GM08714 (cell line): ENCODE results near the gene PKP4.

ENCODE experiments used
- H3K4me3 ChIP-seq: fragments of 200-500 bp; sonication (Bioruptor generic); 2 replicates; pipeline ENCODE4 v1.5.1; 2014; ENCODE audit warnings: mild to moderate bottlenecking, low read length, inconsistent platforms
- ZNF274 ChIP-seq: IDR thresholded peaks from 2 replicates; pipeline ENCODE4 v1.6.1; 2012; ENCODE audit warnings: mild to moderate bottlenecking, low read depth, low read length

The PKP4 gene

DNA sequence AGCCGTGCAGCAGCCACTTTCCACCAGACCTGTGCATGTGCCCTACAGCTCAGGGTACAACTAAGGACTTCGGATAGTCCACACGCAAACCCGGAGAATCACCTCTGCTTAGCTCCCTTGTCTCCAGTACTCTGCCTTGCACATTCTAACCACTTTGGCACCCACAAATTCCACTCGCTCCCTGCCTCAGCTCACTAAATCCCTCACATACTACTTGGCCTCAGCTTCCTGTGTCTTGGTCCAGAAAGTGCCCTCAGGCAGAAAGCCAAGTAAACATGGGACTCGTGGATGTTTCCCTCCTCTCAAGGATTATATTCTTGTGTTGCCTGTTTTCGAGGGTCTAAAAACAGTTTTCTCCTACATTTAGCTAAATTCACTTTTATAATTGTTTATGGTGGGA, 180.6 kb downstream of the PKP4 start:
- H3K4me3 ChIP-seq: no peak overlapping the region
- TF ChIP-seq ZNF274: no peak

DNA sequence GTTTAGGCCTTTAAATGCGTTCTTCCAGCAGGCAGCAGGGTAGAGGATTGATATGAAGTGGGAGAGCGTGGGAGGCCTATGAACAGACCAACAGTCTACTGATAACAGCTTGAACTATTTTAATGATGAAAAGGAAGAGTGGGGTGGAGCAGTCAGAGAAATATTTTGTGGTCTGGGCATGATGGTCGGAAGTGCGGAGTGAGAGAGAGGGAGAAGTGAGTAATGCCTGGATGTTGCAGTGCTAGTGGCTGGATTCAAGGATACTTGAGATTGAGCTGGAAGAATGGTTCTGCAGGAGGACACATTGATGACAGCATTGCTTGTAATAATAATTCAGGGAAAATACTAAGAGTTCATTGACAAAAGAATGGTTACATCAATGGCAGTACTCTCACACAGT, 187.4 kb downstream of the PKP4 start:
- no peak overlapping the region for H3K4me3 ChIP-seq
- TF ChIP-seq ZNF274: no peak

DNA sequence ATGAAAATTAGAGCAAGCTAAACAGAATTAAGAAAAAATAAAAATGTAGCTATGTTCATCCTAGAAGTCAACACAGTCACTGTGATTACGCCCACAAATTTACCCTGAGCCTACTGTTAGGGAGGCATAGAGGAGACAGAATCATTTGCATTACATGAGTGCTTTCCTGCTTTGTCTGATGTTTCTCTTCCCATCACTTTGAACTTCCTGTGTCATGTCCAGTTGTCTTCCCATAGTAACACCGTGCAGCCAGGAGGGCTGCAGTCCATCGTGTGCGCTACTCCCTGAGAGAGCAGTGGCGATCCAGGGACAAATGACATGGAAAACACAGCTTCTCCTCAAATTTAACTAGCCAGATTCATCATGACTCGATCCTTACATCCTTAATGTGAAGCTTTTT, 188.5 kb downstream of the PKP4 start:
- no peak overlapping the region for H3K4me3 ChIP-seq
- no peak for TF ChIP-seq ZNF274

DNA sequence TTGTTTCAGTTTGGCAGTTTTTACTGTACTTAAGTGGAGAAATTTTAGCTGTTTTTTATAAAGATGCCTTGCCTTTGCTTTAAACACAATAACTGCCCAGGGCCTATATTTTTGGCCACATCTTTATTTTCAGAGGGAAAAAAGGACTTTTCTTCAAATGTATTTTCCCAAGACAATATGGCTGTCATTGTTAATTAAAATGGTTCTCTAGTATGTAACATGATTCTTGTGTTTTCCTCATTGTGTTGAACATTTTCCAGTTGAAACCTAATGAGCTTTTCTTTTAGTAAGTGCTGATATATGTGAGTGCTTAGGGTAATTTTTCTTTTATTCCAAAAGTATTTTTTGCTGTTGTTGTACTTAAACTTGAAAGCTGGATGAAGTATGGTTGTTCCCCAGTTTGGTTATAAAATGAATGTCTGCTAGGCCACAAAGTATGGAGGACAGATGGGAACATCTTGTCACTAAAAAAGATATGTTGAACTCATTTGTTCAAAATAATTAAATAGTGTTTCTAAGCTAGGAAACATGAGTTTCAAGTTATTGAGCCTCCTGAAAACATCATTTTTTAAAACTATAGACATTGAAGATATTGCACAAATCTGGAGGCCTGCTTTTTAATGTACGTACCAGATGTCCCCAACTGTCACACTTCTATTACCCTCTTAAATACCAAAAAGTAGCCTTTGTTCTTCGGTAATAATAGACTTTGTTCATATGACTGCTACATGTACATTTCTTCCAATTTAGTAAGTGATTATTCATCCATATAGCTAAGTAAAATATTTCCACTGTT, 190.9 kb downstream of the PKP4 start:
- no peak for TF ChIP-seq ZNF274
- no peak overlapping the region for H3K4me3 ChIP-seq

DNA sequence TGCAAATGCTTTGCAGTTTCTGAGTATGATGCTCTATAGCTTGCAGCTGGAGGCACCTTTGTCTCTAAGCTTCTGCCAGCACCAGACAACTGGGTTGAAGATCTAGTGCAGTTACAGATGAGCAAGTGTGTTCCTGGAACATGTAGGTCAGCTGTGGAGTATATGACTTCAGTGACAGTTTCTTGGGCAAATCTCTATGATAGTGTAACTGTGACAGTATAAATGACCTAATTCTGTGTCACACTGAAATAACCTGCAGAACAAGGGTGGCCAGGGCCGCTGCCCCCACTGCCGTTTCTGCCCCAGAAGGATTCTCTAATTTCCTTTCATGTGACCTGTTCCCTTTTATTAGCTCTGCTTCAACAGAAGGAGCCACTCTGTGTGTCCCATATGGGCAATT, 193.1 kb downstream of the PKP4 start:
- no peak overlapping the region for H3K4me3 ChIP-seq
- TF ChIP-seq ZNF274: no peak

DNA sequence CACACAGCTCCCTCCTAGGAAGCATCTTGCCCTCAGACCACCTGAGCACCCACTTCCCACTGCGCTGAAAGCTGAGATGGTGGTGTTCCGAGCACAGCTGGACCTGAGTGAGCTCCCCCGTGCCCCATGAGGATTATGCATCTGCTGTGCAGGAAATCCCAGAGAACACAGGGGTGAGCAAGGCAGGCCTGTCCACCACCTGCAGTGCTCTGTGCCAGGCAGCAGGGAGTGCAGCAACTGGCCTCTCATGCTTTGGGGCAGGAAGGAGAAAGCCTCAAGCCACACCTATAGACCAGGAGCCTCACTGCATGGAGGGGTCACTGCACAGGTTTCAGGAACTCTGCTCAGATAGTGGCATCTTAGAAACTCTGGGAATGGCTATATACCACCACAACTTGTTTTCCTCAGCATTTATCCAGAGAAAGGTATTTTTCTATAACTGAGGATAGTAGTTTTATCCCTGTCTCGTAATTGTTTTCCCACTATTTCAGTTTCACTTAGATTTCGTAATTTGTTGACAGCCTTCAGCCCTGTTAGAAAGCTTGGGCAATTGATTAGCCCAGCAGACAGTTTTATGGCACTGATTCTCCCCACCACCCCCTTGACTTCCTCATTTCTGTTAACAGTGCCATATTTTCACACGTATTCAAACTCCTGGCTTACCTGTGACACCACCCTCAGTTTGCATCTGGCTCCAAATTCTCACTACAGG, 194.1 kb downstream of the PKP4 start:
- no peak for TF ChIP-seq ZNF274
- no peak overlapping the region for H3K4me3 ChIP-seq

DNA sequence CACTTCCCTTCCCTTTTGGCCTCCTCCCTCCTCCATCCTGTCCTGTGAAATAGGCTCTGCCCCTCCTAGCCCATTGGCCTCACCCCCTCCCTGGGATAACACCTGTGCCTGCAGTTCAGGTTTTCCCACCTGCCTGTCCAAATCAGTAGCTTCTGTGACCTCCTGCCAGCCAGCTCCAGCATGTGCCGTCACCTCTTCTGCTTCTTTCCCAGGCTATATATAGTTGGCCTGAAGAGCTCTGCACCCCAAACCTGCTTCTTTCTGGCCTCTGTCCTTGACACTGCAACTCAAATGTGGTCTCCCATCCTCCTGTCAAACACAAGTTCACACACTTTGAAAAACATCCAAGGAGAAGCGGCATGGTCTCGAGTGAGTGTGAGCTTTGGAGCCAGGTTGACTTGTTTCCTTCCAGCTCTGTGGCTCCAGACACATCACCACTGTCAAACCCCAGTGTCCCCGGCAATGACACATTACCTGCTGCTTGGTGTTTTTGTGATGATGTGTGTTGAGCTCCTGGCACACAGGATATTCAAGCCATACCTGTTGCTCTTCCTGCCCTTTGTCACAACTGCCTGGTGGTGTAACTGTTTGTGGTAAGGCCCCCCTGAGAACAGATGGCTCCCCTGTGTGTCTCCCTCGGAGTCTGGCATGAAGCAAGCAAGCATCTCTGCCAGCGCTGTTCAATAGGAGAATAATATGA, 194.8 kb downstream of the PKP4 start:
- no peak overlapping the region for H3K4me3 ChIP-seq
- TF ChIP-seq ZNF274: no peak

DNA sequence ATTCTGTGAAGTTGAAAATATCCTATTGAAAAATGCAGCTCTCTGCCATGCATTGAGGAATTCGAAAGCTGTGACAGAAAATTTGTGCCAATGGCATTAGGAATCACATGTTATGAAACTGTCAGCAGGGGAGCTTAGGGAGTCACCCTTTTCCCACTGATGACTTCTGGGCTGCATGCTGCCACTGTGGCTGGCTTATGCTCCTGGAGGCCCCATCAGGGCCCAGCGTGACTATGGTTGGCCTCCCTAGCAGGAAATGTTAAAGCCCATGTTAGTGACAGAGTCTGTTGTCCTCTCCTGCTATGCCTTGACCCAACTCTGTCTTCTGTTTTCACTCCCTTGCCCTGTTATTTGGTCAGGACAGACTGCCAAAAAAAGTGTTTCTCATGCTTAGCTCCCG, 198.9 kb downstream of the PKP4 start:
- TF ChIP-seq ZNF274: no peak
- H3K4me3 ChIP-seq: no peak overlapping the region

DNA sequence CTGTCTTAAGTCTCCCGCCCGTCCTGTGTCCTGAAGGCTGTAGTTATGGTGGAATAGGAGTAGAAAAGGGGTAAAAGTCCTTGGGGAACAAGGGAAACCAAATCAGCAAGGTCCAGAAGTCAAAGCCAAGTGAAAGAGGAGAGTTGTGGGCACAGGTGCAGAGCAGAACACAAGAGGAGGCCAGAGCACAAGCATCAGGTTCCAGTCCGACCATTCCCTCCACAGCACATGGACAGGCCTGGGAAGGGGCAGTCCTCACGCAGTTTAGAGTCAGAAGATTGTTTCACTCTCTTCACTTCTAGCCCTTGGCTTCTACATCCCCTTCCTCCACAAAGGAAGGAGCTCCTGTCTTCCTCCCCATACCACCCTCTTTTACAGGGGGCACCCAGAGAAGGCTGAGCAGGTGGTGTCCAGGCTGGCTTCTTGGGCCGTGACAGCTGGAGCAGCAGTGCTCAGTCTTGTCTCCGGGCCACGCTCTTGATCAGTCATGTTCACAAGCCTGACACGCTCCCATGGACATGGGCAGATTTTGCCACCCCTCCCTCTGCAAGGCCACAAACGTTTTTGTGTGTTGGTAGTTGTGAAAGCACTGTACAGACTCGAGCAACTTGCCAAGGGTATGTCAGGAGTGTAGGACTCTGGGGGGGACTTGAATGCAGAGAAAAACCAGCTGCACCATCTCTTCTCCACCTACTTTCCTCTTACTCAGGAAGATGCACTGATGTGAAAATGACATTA, 199.9 kb downstream of the PKP4 start:
- H3K4me3 ChIP-seq: no peak overlapping the region
- no peak for TF ChIP-seq ZNF274

DNA sequence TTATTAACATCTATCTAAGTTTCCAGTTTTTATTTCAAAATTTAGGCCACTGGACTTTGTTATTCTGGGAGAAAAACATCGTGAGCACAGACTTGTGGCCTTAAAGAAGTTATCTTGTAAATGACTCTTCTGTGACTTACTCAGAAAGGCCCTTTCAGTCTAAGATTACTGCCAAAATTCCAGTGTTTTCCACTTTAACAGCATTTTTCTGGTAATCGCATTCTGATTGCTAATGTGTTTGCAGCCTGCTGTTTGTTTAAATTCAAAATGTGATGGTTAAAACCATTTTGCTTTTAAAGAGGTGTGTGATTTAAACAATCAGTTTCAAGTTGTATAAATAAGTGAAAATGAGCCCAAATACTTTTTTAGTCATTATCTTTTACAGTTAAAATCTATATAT, 201.6 kb downstream of the PKP4 start:
- H3K4me3 ChIP-seq: no peak overlapping the region
- TF ChIP-seq ZNF274: no peak

DNA sequence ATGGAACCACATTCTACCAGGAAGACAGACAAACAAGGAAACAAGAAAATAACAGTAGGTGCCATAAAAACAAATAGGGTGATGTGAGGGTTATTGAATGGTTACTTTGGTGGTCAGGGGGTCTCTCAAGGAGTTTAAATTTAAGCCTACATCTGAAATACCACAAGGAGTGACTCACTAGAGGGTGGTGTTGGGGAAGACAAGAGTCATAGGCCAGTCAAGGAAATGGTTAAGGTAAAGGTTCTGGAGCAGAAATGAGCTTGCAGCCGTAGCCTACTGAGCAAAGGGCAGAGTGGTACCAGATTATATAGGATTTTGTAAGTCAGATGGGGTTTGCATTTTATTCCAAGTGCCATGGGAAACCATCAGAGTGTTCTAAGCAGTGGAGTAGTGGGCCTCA, 202.7 kb downstream of the PKP4 start:
- TF ChIP-seq ZNF274: no peak
- no peak overlapping the region for H3K4me3 ChIP-seq

DNA sequence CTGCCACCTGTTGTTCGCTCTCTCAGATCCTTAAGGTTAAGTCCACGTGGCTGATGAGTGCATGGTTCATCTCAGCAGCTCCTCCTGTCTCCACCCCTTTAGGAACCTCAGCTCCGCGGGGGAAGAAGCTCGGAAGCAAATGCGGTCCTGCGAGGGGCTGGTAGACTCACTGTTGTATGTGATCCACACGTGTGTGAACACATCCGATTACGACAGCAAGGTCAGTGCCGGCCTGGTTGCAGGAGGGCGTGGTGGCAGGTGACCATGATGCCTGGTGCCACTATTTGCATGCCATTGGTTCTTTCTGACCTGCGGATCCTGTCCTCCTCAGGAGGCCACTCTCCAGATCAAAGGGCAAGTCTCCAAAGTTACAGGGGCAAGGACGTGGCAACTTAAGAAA, 204.5 kb downstream of the PKP4 start:
- TF ChIP-seq ZNF274: no peak

DNA sequence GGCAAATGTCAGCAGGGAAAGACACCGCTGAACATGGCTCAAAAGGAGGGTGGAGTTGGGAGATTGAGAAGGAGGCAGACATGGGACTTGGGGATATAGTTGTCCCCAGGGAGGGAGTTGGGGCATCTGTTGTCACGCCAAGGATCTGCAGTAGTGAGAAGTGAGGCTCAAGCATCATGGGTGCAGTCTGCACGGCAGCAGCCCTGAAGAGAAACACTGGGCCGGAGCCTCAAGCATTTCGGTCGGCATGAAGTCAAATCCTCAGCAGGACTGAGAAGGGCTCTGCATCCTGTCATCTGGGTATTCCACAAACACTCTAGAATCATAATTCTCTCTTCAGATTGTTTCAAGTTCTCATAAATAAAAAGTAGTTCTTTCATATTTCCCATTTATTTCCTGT, 205.7 kb downstream of the PKP4 start:
- no peak overlapping the region for H3K4me3 ChIP-seq
- no peak for TF ChIP-seq ZNF274

More for the DNA sequence above, 204.5 kb downstream of the PKP4 start:
- no peak overlapping the region for H3K4me3 ChIP-seq

DNA sequence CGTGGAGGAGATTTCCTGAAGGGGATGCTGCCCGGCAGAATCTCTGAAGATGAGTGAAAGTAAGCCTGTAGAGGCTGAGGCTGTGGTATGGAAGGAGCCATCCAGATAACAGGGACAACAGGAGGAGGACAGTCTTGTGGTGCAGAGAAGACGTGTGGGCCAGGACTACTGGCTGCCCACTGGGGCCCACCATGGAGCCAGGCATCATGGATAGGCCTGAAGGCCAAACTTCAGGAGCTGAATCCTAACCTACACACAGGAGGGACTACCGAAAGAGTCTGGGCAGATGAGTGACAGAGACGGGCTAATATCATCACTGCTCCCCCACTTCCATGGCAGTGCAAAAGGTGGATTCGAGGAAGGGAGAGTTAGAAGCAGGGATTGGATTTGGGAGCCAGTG, 207.0 kb downstream of the PKP4 start:
- TF ChIP-seq ZNF274: no peak
- no peak overlapping the region for H3K4me3 ChIP-seq
